CD14-positive monocyte (primary cell): Measurements from ENCODE around the gene MTARC2. TPM values are rescaled to one million over a fixed set of nuclear protein-coding genes. Genes with fewer than 3 reads are reported as not detected.

Experiments
- DNase-seq, 3 donors: peaks; one replicate each; pipeline ENCODE4 v3.0.0-alpha.2; 2011 to 2022
- H2AFZ ChIP-seq: 2 replicates; pipeline ENCODE4 v1.6.0; 2012; ENCODE audit warnings: mild to moderate bottlenecking, low read depth, low read length, inconsistent platforms; ENCODE audit not compliant: insufficient read depth, poor library complexity, severe bottlenecking
- H3K27ac ChIP-seq, 2 donors: 1 replicate in 1 of 2; 2 replicates in 1 of 2; pipeline ENCODE4 v1.5.1; 2012 to 2013; ENCODE audit warnings: low read length in 2 of 2, control low read depth in 1 of 2, inconsistent platforms in 1 of 2, low read depth in 1 of 2, mild to moderate bottlenecking in 1 of 2
- H3K27me3 ChIP-seq, 2 donors: one replicate each; pipeline versions ENCODE4 v1.6.0 to v1.6.1; 2011 to 2013; ENCODE audit warnings: low read length in 2 of 2; ENCODE audit not compliant: control insufficient read depth in 2 of 2, insufficient read depth in 2 of 2
- H3K36me3 ChIP-seq, 2 donors: replicated peaks in 1 of 2; 1 replicate in 1 of 2; 2 replicates in 1 of 2; pipeline versions ENCODE4 v1.5.1 to v1.6.1; 2012 to 2013; ENCODE audit warnings: low read length in 2 of 2, control low read depth in 1 of 2, inconsistent platforms in 1 of 2, mild to moderate bottlenecking in 1 of 2; ENCODE audit not compliant: insufficient read depth in 2 of 2, control insufficient read depth in 1 of 2
- H3K4me1 ChIP-seq, 2 donors: 1 replicate in 1 of 2; 2 replicates in 1 of 2; pipeline versions ENCODE4 v1.5.1 to v1.6.1; 2012 to 2013; ENCODE audit warnings: low read length in 2 of 2, control low read depth in 1 of 2, inconsistent platforms in 1 of 2, mild to moderate bottlenecking in 1 of 2, moderate library complexity in 1 of 2; ENCODE audit not compliant: insufficient read depth in 2 of 2, control insufficient read depth in 1 of 2
- H3K4me2 ChIP-seq: replicated peaks from 2 replicates; pipeline ENCODE3; 2012; ENCODE audit warnings: low read length, moderate library complexity, mild to moderate bottlenecking; ENCODE audit not compliant: poor library complexity, severe bottlenecking; ENCODE audit errors: extremely low read depth
- H3K4me3 ChIP-seq, 3 experiments: fragments of 200-600 bp in 1 of 3; sonication (generic) in 1 of 3; replicated peaks in 1 of 3; 1 replicate in 2 of 3; 2 replicates in 1 of 3; pipeline ENCODE4 v1.5.1; 2011 to 2013; ENCODE audit warnings: low read length in 3 of 3, mild to moderate bottlenecking in 3 of 3, control low read depth in 2 of 3, low read depth in 2 of 3, inconsistent platforms in 1 of 3, moderate library complexity in 1 of 3
- H3K79me2 ChIP-seq: 2 replicates; pipeline ENCODE4 v1.6.0; 2012; ENCODE audit warnings: mild to moderate bottlenecking, control low read depth, inconsistent platforms, low read length, moderate library complexity; ENCODE audit not compliant: insufficient read depth
- H3K9ac ChIP-seq: 2 replicates; pipeline ENCODE4 v1.6.0; 2017; ENCODE audit warnings: low read length, mild to moderate bottlenecking; ENCODE audit not compliant: insufficient read depth, poor library complexity, severe bottlenecking
- H3K9me3 ChIP-seq, 2 donors: replicated peaks in 1 of 2; 1 replicate in 1 of 2; 2 replicates in 1 of 2; pipeline versions ENCODE4 v1.5.1 to v1.6.1; 2012 to 2013; ENCODE audit warnings: low read length in 2 of 2, control low read depth in 1 of 2; ENCODE audit not compliant: control insufficient read depth in 1 of 2, insufficient read depth in 1 of 2
- H4K20me1 ChIP-seq: 2 replicates; pipeline ENCODE4 v1.6.0; 2012; ENCODE audit warnings: mild to moderate bottlenecking, low read length, control low read depth, moderate library complexity; ENCODE audit not compliant: insufficient read depth
- H3K27ac Mint-ChIP-seq, 7 donors: one replicate each; pipeline ENCODE4 v1.8.0; 2020; ENCODE audit warnings: mild to moderate bottlenecking in 7 of 7, mixed read lengths in 7 of 7, moderate library complexity in 6 of 7, inconsistent platforms in 2 of 7
- H3K27me3 Mint-ChIP-seq, 3 donors: one replicate each; pipeline ENCODE4 v1.8.0; 2021 to 2022; ENCODE audit warnings: low read depth in 3 of 3, mild to moderate bottlenecking in 3 of 3, mixed read lengths in 3 of 3, moderate library complexity in 3 of 3, inconsistent platforms in 1 of 3
- H3K36me3 Mint-ChIP-seq, 2 donors: one replicate each; pipeline ENCODE4 v1.8.0; 2020; ENCODE audit warnings: mixed read lengths in 2 of 2, inconsistent platforms in 1 of 2, mild to moderate bottlenecking in 1 of 2
- H3K4me1 Mint-ChIP-seq: one replicate; pipeline ENCODE4 v1.8.0; 2020; ENCODE audit warnings: mild to moderate bottlenecking, mixed read lengths
- H3K4me3 Mint-ChIP-seq, 2 donors: one replicate each; pipeline ENCODE4 v1.8.0; 2020; ENCODE audit warnings: mild to moderate bottlenecking in 2 of 2, mixed read lengths in 2 of 2, moderate library complexity in 1 of 2
- H3K9me3 Mint-ChIP-seq, 7 donors: one replicate each; pipeline ENCODE4 v1.8.0; 2020 to 2022; ENCODE audit warnings: mixed read lengths in 7 of 7, mild to moderate bottlenecking in 6 of 7, moderate library complexity in 6 of 7, inconsistent platforms in 2 of 7
- WGBS: methylation state at CpG from one replicate; pipeline ENCODE4 v1.1.5; 2013; ENCODE audit warnings: missing lambda C conversion rate; ENCODE audit not compliant: insufficient coverage; 5-methylcytosine and 5-hydroxymethylcytosine counted together
- intact Hi-C, 2 donors: fragments of 100-400 bp; cut with micrococcal nuclease; formaldehyde crosslinking; loops; one replicate each; pipeline versions ENCODE4 v1.15.0 to v1.15.1; 2023
- polyA plus RNA-seq, 3 donors: library from polyadenylated mRNA; depleted of rRNA in 1 of 3; unstranded in 2 of 3; stranded (reverse) in 1 of 3; fragments of 300-500 nt in 2 of 3; fragments of >200 nt in 1 of 3; fragmentation: Illumina TruSeq in 2 of 3; gene quantifications; 1 replicate in 2 of 3; 2 replicates in 1 of 3; pipeline ENCODE4 v1.2.3, GENCODE V29; 2012 to 2021
- TF ChIP-seq, protein P1 (sequence below): fragments of 200-600 bp; IDR thresholded peaks from one replicate; pipeline ENCODE4 v1.8.0; 2022; ENCODE audit warnings: antibody characterized with exemption, mild to moderate bottlenecking

Gene MTARC2
- polyA plus RNA-seq, 3 donors = 0.29 to 0.81 (median 0.56) TPM

DNA sequence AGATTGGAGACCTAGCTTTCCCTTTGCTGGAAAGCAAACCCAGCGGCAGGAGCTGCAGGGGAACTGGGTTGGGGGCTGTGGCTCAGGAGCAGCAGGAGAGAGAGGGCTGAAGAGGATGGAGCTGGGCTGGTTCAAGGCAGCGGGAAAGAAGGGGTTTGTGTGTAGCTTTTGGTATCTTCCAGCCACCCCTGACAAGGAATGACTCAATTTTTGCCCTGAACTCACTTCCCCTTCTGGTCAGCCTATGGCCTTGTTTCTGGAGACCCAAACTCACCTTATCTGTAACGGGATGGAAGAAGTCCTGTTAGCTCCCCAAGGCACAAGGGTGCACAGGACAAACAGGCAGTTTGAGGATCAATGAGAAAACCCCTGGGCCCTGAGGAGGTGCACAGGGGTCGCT is 44.8 kb upstream of the MTARC2 start:
- Histone ChIP-seq H3K36me3 (no peaks in the 10 kb centered on the region), H2AFZ (peak overlapping the region; percentile 30), H3K9me3 (no peaks in the 10 kb centered on the region), H3K9ac (no peak overlapping the region), H3K4me2 (no peak overlapping the region), H3K27ac (no peak overlapping the region), H3K27me3 (no peaks in the 10 kb centered on the region), H3K79me2 (no peaks in the 10 kb centered on the region), H3K4me1 (peaks cover 17 to 22% of the 10 kb centered on the region in 2 donors), H3K4me3 (no peak overlapping the region), H4K20me1 (no peaks in the 10 kb centered on the region)
- intact Hi-C loops = no loop called here
- WGBS = 57% methylated on average over 2 of the region's 4 CpGs
- no peak overlapping the region for H3K4me3 Mint-ChIP-seq
- no peaks in the 10 kb centered on the region for H3K9me3 Mint-ChIP-seq
- TF ChIP-seq, protein P1, sequence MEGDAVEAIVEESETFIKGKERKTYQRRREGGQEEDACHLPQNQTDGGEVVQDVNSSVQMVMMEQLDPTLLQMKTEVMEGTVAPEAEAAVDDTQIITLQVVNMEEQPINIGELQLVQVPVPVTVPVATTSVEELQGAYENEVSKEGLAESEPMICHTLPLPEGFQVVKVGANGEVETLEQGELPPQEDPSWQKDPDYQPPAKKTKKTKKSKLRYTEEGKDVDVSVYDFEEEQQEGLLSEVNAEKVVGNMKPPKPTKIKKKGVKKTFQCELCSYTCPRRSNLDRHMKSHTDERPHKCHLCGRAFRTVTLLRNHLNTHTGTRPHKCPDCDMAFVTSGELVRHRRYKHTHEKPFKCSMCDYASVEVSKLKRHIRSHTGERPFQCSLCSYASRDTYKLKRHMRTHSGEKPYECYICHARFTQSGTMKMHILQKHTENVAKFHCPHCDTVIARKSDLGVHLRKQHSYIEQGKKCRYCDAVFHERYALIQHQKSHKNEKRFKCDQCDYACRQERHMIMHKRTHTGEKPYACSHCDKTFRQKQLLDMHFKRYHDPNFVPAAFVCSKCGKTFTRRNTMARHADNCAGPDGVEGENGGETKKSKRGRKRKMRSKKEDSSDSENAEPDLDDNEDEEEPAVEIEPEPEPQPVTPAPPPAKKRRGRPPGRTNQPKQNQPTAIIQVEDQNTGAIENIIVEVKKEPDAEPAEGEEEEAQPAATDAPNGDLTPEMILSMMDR = no peak
- DNase-seq = peak in 1 of 3 donors; percentile 25
- peaks cover 0 to under 1% of the 10 kb centered on the region in 2 donors for H3K36me3 Mint-ChIP-seq
- H3K27ac Mint-ChIP-seq = no peak overlapping the region
- H3K4me1 Mint-ChIP-seq = peaks cover 26% of the 10 kb centered on the region
- peaks cover 0 to 5% (median 4%) of the 10 kb centered on the region in 3 donors for H3K27me3 Mint-ChIP-seq

DNA sequence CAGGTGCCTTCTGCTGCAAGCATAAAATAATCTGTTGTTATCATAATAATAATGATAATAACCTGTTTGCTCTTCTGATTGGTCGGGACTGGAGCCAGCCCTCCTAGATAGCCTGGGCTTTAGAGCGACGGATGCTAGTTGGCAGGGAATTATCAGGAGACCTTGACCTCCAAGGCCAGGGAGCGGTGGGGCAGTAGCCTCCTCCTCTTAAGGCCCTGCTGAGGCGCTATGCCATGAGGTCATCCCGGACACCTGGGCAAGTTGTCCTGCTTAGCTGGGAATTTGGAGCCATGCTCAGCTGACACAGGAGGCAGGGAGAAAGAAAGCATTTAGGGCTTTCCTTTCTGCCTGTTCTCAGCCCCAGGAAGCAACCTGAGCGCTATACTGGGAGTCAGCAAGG is 42.3 kb upstream of the MTARC2 start:
- Mint-ChIP-seq H3K27ac (peak overlapping the region in 1 of 7 donors; percentile 30), H3K36me3 (no peaks in the 10 kb centered on the region), H3K4me3 (no peak overlapping the region), H3K4me1 (peaks cover 26% of the 10 kb centered on the region), H3K27me3 (peaks cover 0 to 7% (median 4%) of the 10 kb centered on the region in 3 donors), H3K9me3 (peaks cover 0 to 3% (median 0%) of the 10 kb centered on the region in 7 donors)
- Histone ChIP-seq H3K4me1 (peaks cover 22 to 27% of the 10 kb centered on the region in 2 donors), H3K4me2 (no peak overlapping the region), H3K9me3 (no peaks in the 10 kb centered on the region), H2AFZ (no peak overlapping the region), H3K79me2 (no peaks in the 10 kb centered on the region), H3K36me3 (no peaks in the 10 kb centered on the region), H3K4me3 (no peak overlapping the region), H4K20me1 (no peaks in the 10 kb centered on the region), H3K27me3 (no peaks in the 10 kb centered on the region), H3K9ac (no peak overlapping the region), H3K27ac (no peak overlapping the region)
- WGBS = 90% methylated on average over 6 of the region's 7 CpGs
- no peak for DNase-seq
- intact Hi-C loops = no loop called here
- TF ChIP-seq, protein P1 = no peak
